Right renal pelvis (tissue), 4 donors: ENCODE measurements around the gene GALNT17. TPM values are rescaled to one million over a fixed set of nuclear protein-coding genes. Genes with fewer than 3 reads are reported as not detected.

Experiments
- DNase-seq, 4 donors: peaks; one replicate each; pipeline ENCODE4 v3.0.0-alpha.2; 2013; ENCODE audit warnings: low read depth in 4 of 4, low spot score in 3 of 4, missing footprints in 1 of 4
- polyA plus RNA-seq, 4 donors: library from polyadenylated mRNA; unstranded; fragments of 120-200 nt; gene quantifications; one replicate each; pipeline ENCODE4 v1.2.1, GENCODE V29; 2013; ENCODE audit not compliant: insufficient read length in 4 of 4

GALNT17 gene
- polyA plus RNA-seq, 4 donors = 3.6 to 6.0 (median 4.4) TPM

DNA sequence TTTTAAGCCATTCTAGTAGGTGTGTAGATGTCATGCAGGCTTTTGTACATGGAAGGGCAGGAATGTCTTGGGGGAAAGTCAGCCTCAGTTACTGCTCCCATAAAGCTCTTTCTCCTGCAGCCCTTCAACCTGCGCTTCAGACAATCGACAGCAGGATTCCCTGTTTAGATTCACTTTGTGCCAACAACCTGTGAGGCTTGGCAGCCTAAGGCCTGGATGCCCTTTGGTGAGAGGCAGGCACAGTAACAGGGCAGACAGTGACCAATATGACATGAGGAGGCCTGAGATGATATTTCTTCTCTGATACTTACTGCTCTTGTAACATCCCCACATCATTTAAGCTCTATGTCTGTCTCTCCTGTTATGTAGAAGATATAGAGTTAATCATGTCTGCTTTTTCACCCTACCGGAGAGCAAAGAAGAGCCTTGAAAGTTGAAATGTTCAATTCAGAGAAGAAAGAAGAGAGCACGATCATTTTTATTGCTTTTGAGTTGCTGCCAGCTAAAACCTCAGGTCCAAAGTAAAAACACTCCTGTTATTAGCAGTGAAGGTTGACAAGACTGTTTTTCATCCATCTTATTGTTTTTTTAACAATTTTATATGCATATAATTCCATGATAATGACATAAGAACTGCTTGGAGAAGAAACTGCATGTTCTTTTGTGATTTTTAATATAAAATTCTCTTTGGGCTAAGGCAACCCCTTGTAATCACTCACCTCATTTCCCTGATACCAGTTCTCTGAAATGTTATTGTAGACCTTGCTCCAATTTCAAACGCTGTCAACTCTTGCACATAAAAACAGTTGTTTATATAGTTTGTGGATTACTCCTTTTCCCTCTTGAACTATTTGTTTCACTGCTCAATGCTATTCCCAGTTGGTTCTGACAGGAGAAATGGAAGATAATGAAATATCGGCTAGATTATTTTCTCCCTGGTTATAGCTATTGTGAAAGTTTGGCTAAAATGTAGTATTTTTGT, 140.9 kb downstream of the GALNT17 start:
- no peak for DNase-seq

DNA sequence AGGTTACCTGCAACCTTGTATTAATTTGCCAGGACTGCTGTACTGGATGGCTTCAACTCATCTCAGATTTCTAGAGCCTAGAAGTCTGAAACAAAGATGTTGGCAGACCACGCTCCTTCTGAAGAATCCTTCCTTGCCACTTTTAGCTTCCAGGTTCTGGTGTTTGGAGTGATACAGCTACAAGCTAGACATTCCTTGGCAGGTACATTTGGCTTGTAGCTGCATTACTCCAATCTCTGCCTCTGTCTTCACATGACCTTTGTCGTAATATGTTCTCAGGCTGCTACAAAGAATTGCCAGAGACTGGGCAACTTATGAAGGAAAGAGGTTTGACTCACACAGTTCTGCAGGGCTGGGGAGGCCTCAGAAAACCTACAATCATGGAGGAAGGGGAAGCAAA, 146.3 kb downstream of the GALNT17 start:
- DNase-seq = no peak

DNA sequence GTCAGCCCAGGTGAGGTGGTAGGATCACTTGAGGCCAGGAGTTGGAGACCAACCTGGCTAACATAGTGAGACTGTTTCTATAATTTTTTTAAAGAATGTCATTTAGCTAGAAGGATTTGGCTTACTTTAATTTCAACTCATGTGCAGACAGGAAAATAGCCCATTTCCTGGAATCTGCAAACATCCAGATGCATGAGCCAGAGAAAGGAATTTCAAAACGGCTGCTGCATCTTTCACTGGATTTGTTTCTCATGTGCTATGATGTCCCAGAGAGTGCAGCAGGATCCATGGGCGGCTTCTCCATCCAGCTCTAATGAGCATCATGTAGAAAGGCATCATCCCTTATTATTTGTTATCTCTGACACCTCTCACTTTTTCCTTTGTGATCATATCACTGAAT, 149.3 kb downstream of the GALNT17 start:
- no peak for DNase-seq

DNA sequence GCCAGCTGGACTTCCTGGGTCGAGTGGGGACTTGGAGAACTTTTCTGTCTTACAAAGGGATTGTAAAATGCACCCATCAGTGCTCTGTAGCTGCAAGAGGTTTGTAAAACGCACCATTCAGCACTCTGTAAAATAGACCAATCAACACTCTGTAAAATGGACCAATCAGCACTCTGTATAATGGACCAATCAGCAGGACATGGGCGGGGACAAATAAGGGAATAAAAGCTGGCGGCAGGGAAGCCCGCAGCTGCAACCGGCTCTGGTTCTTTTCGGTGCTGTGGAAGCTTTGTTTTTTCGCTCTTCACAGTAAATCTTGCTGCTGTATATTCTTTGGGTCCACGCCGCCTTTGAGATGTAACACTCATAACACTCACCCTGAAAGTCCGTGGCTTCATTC, 151.9 kb downstream of the GALNT17 start:
- no peak for DNase-seq

DNA sequence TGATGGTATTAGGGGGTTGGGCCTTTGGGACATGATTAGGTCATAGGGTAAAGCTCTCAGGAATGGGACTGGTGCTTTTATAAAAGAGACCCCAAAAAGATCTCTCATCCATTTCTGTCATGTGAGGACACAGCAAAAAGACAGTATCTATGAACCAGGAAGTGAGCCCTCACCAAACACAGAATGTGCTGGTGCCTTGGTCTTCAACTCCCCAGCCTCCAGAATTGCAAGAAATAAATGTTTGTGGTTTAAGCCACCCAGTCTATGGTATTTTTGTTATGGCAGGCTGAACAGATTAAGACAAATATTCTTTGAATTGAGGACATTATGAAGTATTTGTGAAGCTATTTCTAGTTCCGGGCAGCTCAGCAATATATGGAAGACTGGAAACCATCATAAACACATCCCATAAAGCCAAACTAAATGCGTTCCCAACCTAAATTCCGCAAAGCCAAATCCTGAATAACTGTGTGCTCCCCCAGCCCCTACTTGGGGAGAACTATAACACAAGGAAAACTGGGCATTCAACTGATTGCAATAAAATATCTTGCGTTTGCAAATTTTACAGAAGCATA, 153.7 kb downstream of the GALNT17 start:
- DNase-seq = no peak

DNA sequence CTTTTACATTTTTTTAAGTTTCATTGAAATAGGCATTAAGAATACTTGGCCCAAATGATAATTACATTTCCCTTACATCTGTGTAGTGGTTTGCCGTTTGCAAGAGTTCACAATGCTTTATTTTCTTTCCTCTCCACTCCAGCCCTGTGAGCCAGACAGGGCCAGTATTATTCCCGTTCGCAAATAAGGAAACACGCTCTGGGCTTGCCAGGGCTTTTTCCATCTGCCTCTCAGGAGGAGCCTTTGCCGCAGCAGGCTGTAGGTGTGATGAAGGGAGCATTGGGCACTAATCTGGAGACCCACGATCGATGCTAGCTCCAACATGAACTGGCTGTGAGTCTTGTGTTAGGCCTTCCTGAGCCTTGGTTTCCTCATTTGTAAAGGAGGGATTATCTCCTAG, 154.4 kb downstream of the GALNT17 start:
- no peak for DNase-seq

DNA sequence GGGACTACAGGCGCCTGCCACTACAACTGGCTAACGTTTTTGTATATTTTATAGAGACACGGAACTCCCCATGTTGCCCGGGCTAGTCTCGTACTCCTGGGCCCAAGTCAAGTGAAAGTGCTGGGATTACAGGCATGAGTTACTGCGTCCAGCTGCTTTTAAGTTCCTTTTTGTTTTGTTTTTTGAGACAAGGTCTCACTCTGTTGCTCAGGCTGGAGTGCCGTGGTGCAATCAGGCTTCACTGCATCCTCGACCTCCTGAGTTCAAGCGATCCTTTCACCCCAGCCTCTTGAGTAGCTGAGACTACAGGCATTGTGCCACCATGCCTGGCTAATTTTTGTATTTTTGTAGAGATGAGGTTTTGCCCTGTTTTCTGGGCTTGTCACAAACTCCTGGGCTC, 155.0 kb downstream of the GALNT17 start:
- DNase-seq = no peak

DNA sequence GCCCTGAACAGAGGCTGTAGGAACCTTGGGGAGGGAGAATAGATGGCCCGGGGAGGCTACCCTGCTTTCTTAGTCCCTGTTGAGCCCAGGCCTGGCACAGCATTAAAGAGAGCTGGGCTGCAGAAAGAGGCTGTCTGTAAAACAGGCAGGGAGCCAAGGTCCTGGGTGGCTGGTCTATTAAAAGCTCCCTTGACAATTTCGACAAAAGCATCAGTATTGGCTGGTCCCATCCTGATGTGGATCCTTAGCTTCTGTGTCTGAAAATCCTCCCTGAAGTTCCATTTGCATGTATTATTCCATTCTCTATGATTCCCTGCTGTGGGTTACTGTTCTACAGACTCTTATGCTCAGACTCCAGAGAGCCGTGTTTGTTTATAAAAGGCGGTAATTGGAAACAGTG, 158.5 kb downstream of the GALNT17 start:
- no peak for DNase-seq

DNA sequence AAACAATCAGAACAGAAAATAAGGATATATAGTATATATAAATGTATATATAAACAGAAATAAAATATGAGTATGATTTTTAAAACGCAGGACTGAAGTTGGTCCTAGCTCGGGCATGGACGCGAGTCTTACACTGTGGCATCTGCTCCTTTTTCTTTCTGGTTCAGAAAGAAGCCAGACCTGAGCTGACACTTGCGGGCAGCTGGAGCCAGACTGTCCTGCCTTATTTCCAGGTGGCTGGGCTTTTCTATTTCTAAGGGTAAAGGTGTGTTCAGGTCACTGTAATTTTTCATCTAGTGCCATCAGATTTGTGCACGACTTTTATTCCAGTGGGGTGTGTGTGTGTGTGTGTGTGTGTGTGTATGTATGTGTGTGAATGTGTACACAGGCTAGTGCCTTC, 166.4 kb downstream of the GALNT17 start:
- no peak for DNase-seq

DNA sequence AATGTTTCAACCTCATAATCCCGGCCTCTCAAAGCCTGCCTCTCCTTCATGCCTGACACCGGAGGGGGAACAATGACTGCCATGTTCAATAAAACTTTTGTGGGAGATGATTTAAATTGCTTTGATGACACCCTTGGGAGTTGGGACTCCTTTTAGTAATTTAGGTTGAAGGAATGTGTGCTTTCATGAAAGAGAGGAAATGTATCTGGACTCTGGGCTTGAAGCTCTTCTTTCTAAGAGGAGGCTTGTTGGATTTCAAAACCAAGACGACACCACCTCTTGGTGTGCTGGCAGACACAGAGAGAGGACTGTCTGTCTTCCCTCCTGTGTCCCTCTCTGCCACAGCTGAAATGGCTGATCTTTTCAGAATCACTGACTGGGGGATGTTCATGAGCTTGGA, 168.1 kb downstream of the GALNT17 start:
- no peak for DNase-seq

DNA sequence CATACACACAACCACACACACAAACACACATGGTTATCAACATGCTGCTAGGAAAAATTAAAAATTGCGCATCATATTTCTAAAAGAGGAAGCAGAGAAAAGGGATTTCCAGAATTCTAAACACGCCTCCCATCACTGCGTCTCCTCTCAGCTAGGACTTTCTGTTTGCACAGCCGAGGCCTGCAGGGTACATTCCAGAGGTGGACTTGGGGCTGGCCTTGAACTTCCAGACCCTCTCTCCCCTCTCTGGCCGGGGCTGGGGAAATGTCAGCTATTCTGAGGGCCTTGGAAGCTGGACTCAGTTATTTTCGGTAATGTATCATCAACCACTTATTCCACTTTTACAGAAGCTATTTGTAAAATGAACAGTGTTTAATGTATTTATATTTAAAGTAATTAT, 168.7 kb downstream of the GALNT17 start:
- DNase-seq = no peak

DNA sequence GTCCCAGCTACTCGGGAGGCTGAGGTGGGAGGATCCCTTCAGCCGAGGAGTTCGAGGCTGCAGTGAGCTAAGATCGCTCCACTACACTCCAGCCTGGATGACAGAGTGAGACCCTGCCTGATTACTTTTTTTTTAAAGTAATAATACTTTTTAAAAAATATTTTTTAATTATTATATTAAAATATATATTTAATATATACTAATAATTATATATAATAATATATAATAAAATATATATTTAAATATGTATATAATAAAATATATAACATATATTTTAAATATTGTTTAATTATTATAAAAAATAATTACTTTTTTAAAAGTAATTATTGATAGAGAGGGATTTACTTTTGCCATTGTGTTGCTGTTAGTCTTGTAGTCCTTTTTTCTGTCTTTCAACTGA, 169.2 kb downstream of the GALNT17 start:
- no peak for DNase-seq

DNA sequence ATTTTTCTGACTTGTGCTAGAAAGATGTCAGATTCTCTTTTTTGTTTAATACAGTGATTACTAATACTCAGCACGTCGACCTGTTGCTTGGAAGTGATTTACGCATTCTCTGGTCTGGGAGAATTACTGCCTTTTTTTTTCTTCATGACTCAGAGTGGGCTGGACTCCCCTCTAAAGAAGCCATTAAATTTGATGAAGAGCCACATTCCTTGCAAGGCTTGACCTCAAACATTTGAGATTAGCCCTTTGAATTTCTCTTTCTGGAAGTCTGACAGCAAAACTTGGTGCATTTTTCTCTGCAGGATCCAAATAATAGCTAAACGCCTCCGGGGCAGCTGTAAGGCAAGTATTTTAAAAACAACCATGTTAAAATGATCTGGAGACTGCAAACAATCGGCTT, 171.6 kb downstream of the GALNT17 start:
- peak in 3 of 4 donors; percentile 21 to 57 (median 41) for DNase-seq

DNA sequence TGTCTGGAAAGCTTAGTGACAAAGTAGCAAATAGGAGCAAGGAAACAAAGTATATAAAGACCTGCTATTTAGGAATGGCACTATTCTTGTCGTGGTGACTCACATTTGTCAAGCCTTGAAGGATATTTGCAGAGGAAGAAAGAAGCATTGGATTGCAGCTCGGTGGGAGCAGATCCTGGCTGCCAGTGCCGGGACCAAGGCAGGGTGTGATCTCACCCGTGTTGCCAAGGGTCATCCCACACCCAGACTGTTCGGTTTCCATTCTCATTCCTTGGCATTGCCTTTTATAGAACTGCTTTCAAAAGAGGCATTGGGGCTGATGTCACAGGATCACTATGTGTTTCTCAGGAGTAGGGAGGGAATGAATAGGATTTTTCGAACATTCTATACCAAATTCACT, 176.2 kb downstream of the GALNT17 start:
- no peak for DNase-seq

DNA sequence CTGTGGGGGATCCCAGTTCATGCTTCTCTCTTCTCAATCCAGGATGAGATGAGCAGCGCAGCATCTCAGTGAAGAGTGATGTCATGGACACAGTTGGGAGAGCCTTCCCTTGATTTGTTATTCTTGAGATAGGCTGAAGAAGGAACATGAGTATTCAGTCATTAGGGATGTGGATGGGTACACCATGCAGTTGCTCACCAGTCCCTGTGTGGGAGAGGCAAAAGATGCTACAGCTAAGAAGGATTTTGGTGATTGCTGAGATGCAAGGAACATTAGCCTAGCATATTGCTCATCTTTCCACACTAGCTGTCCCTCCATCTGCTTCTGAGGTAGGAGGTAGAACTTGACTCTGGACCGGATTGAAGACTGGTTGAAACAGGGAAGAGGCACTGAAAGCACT, 179.6 kb downstream of the GALNT17 start:
- no peak for DNase-seq

DNA sequence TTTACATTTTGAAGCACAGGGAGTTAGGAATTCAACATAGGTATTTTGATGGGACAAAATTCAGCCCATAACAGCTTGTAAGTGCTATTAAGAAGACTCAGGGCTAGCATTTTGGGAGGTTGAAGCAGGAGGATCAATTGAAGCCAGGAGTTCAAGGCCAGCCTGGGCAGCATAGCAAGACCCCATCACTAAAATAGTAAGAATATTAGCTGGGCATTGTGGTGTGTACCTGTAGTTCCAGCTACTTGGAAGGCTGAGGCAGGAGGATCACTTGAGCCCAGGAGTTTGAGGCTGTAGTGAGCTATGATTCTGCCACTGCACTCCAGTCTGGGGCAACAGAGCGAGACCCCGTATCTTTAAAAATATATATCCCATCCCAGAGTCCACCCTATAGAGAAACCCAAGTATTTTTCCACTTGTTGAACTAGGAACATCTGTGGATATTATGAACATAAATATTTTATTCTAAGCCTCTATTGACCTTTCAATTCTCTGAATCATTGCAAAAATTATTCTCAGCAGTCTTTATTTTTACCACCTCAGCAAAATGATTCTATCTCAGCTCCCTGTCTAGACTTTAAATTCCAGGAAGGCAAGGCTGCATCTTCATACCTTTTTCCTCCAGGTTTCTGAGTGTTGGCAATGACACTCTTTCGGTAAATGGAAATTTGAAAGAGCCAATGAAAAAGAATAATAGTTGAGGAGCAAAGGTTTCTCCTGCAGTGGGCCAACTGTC, 181.0 kb downstream of the GALNT17 start:
- no peak for DNase-seq

DNA sequence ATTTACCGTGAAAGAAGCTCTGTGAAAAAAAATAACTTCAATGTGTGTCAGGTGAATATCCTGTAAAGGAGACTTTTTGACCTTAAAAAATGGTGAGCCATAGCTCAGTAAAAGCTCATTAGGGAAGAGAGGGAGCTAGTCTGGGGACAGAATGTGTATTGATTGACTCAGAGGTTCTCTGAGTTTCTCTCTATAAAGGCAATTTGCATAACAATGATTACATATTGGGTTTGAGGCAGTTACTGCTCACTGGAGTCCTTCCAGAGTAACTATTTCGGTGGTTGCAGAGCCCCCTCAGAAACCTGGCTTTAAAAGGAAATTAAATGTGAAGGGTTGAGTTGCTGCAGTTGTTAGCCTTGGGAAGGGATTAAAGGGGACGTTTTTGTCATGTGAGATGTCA, 181.6 kb downstream of the GALNT17 start:
- DNase-seq = no peak

DNA sequence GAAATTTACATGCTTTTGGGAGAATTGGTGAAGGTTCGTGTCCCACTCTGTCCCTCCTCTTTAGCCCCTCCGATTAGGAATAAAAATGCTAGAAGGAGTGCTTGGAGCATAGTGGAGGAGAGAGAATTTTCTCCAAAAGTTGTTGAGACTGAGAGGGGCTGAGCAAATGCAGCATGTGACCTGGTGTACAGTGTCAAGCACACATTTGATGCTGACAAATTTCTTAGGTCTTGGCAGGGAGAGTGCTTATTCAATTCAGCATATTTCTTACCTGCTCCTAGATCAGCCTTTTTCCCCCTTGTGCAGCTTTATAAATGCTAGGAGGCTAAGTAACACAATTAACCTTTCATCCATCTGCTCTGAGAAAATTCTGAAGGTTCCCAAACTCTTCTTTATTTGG, 189.0 kb downstream of the GALNT17 start:
- DNase-seq = no peak

DNA sequence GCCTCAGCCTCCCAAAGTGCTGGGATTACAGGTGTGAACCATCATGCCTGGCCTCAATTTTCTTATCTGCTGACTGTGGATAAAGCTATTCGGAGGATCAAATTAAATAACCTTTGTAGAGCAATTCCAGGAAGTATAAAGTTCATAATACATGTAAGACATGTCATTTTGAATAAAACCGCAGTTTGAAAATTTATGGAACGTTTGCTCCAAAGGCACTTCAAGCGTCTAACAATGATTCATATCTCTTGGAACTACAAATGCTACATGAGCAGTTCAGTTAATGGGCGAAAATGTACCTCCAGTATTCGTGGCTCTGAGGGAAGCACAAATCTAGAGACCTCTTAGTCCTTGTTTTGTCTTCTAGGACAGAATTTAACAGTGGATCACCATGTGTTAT, 190.3 kb downstream of the GALNT17 start:
- DNase-seq = no peak

DNA sequence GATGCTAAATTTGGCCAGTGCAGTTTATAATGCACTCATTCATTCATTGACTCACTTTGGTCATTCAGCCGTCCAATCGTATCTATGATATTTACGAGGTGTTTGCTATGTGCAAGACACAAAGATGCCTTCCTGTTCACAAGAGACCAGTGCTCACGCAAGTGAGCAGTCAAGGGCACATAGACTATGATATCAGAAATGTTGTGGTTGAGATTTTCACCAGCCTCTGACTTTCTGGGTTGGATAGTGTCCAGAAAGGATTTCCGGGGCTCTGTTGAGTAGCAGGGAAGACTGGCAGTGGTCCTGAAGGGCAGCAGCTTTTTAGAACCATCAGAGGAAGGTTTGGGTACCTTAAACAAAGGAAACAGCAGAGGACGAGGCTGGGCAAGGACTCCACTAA, 191.8 kb downstream of the GALNT17 start:
- no peak for DNase-seq

DNA sequence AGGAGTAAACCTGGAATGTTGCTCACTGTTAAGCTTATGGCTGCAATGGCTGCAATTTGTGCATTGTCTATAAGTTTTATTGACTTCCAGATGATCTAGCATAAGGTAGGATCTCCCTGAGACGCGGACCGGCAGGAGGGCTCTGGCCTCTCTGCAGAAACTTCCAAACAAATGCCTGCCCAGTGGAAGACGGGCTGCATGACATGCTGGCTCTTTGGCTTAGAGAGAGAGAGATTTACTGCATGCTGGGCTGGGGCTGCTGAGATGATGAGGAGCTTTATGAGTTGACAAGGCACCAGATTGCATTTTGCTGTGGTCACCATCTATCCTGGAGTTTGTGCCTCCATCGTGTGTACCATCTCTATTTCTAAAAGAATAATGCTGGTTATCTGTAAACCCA, 193.2 kb downstream of the GALNT17 start:
- no peak for DNase-seq

DNA sequence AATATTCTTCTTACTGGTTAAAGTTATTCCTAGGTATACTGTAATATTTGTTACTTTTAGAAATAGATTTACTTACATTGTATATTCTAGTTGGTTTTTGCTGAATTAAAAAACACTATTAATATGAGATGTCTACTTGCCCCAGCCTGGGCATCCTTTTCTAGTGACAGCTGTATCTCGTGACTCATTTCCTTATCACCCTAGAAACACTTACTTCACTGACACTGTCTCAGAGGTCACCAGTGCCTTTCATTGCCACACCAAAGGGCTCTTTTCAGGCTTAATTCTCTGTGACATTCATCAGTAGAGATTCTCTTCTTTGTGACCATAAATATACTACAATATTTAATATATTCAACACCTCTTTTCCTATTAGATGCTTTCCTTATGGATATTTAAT, 194.7 kb downstream of the GALNT17 start:
- DNase-seq = no peak
